Fibroblast of lung (primary cell): ENCODE data around the gene SHANK1.

Experiments used
- CTCF ChIP-seq, 2 donors: IDR thresholded peaks in 1 of 2; conservative IDR thresholded peaks in 1 of 2; 1 replicate in 1 of 2; 2 replicates in 1 of 2; pipeline ENCODE4 v1.5.1; 2011 to 2012; ENCODE audit warnings: low read length in 2 of 2, control low read depth in 1 of 2, inconsistent platforms in 1 of 2, low read depth in 1 of 2, mild to moderate bottlenecking in 1 of 2
- EZH2 ChIP-seq: IDR thresholded peaks from 2 replicates; pipeline ENCODE4 v1.5.1; 2012; ENCODE audit warnings: low read length, control low read depth, mild to moderate bottlenecking; ENCODE audit errors: missing control alignments

- no peak for TF ChIP-seq CTCF (conservative IDR thresholded peaks at IDR 0.05 in 1 of 2, IDR thresholded peaks at IDR 0.05 in 1 of 2; ENCODE audit: low read depth in 1 of 2, low read length in 2 of 2)
- TF ChIP-seq EZH2, result no peak
Measured at GRCh38 chr19:50768277-50768676, 48.7 kb upstream of the SHANK1 start.
